SJCRH30 (cell line): Measurements from ENCODE around the gene CCND1. TPM values are rescaled to one million over a fixed set of nuclear protein-coding genes. Genes with fewer than 3 reads are reported as not detected.

Experiments
- DNase-seq, 2 experiments: peaks; one replicate each; pipeline ENCODE4 v3.0.0-alpha.2; 2015 to 2020
- H3K27ac ChIP-seq: fragments of 250-450 bp; sonication (Bioruptor Pico); 2 replicates; pipeline ENCODE4 v1.5.1; 2020; ENCODE audit warnings: mild to moderate bottlenecking, moderate library complexity
- H3K27me3 ChIP-seq: fragments of 250-450 bp; sonication (Bioruptor Pico); 2 replicates; pipeline ENCODE4 v1.5.1; 2020; ENCODE audit warnings: mild to moderate bottlenecking, moderate library complexity
- H3K36me3 ChIP-seq: fragments of 250-450 bp; sonication (Bioruptor Pico); 2 replicates; pipeline ENCODE4 v1.5.1; 2020; ENCODE audit warnings: mild to moderate bottlenecking, moderate library complexity
- H3K4me1 ChIP-seq: fragments of 250-450 bp; sonication (Bioruptor Pico); 2 replicates; pipeline ENCODE4 v1.5.1; 2020; ENCODE audit warnings: mild to moderate bottlenecking, moderate library complexity
- H3K4me3 ChIP-seq: fragments of 250-450 bp; sonication (Bioruptor Pico); 2 replicates; pipeline ENCODE4 v1.5.1; 2020; ENCODE audit warnings: mild to moderate bottlenecking, moderate library complexity
- H3K9me3 ChIP-seq: fragments of 250-450 bp; sonication (Bioruptor Pico); replicated peaks from 2 replicates; pipeline ENCODE4 v1.5.1; 2020; ENCODE audit warnings: mild to moderate bottlenecking, moderate library complexity
- total RNA-seq: library from RNA; depleted of rRNA; stranded (reverse); fragments of >200 nt; shearing (Covaris generic); gene quantifications from 2 replicates; pipeline ENCODE4 v1.2.3, GENCODE V29; 2014

Gene CCND1
- total RNA-seq, 1 experiment from 2014 or later: 81.9 TPM

- H3K27ac ChIP-seq: no peak overlapping the region
- no peak overlapping the region for H3K4me3 ChIP-seq
- no peaks in the 10 kb centered on the region for H3K36me3 ChIP-seq
- H3K4me1 ChIP-seq: no peaks in the 10 kb centered on the region
- 0 out of 2 replicates have a peak, but pooled peaks cover 2% of the 10 kb centered on the region for H3K9me3 ChIP-seq
- no peaks in the 10 kb centered on the region for H3K27me3 ChIP-seq
- no peak for DNase-seq
These were observed 8.1 kb upstream of the CCND1 start for GRCh38 chr11:69632900-69633299.

- H3K27me3 ChIP-seq: no peaks in the 10 kb centered on the region
- H3K27ac ChIP-seq: no peak overlapping the region
- H3K4me3 ChIP-seq: no peak overlapping the region
- DNase-seq: no peak
- no peaks in the 10 kb centered on the region; the same call in 1 of the 2 replicates for H3K4me1 ChIP-seq
- 0 out of 2 replicates have a peak, but pooled peaks cover 2% of the 10 kb centered on the region for H3K9me3 ChIP-seq
- H3K36me3 ChIP-seq: no peaks in the 10 kb centered on the region
These were observed 6.9 kb upstream of the CCND1 start for GRCh38 chr11:69634069-69634468.

GRCh38 chr11:69634590-69634989, 6.4 kb upstream of the CCND1 start:
- H3K36me3 ChIP-seq: no peaks in the 10 kb centered on the region
- 0 out of 2 replicates have a peak, but pooled peaks cover 2% of the 10 kb centered on the region for H3K9me3 ChIP-seq
- no peak overlapping the region for H3K27ac ChIP-seq
- no peaks in the 10 kb centered on the region for H3K27me3 ChIP-seq
- DNase-seq: no peak
- H3K4me3 ChIP-seq: no peak overlapping the region
- no peaks in the 10 kb centered on the region; the same call in 1 of the 2 replicates for H3K4me1 ChIP-seq

- no peaks in the 10 kb centered on the region for H3K36me3 ChIP-seq
- H3K4me1 ChIP-seq: no peaks in the 10 kb centered on the region; the same call in 1 of the 2 replicates
- H3K4me3 ChIP-seq: no peak overlapping the region
- H3K9me3 ChIP-seq: no peaks in the 10 kb centered on the region
- H3K27me3 ChIP-seq: no peaks in the 10 kb centered on the region
- no peak overlapping the region for H3K27ac ChIP-seq
- DNase-seq: no peak
These were observed 5.8 kb upstream of the CCND1 start for GRCh38 chr11:69635195-69635594.

GRCh38 chr11:69635804-69636511, 5.0 kb upstream of the CCND1 start:
- H3K27me3 ChIP-seq: no peaks in the 10 kb centered on the region
- H3K9me3 ChIP-seq: no peaks in the 10 kb centered on the region
- no peak overlapping the region for H3K27ac ChIP-seq
- no peak overlapping the region for H3K4me3 ChIP-seq
- DNase-seq: no peak
- H3K36me3 ChIP-seq: no peaks in the 10 kb centered on the region
- H3K4me1 ChIP-seq: no peaks in the 10 kb centered on the region; the same call in 1 of the 2 replicates

GRCh38 chr11:69636512-69637197, 4.3 kb upstream of the CCND1 start:
- H3K27me3 ChIP-seq: no peaks in the 10 kb centered on the region
- no peak overlapping the region for H3K4me3 ChIP-seq
- DNase-seq: no peak
- H3K27ac ChIP-seq: no peak overlapping the region
- H3K4me1 ChIP-seq: no peaks in the 10 kb centered on the region; the same call in 1 of the 2 replicates
- no peaks in the 10 kb centered on the region for H3K36me3 ChIP-seq
- H3K9me3 ChIP-seq: no peaks in the 10 kb centered on the region

- Histone ChIP-seq H3K27me3 (no peaks in the 10 kb centered on the region), H3K27ac (no peak overlapping the region), H3K4me1 (no peaks in the 10 kb centered on the region; the same call in 1 of the 2 replicates), H3K36me3 (no peaks in the 10 kb centered on the region), H3K4me3 (no peak overlapping the region), H3K9me3 (no peaks in the 10 kb centered on the region)
- DNase-seq: no peak
These were observed 3.6 kb upstream of the CCND1 start for GRCh38 chr11:69637198-69637940.

- peak overlapping the region; percentile 85 for H3K27ac ChIP-seq
- H3K9me3 ChIP-seq: no peaks in the 10 kb centered on the region
- no peaks in the 10 kb centered on the region for H3K36me3 ChIP-seq
- H3K4me3 ChIP-seq: peak overlapping the region; percentile 91
- no peaks in the 10 kb centered on the region; the same call in 1 of the 2 replicates for H3K4me1 ChIP-seq
- H3K27me3 ChIP-seq: no peaks in the 10 kb centered on the region
- DNase-seq: no peak
These were observed 2.8 kb upstream of the CCND1 start for GRCh38 chr11:69637941-69638871.

GRCh38 chr11:69638941-69639681, 1.8 kb upstream of the CCND1 start:
- H3K36me3 ChIP-seq: no peaks in the 10 kb centered on the region
- peak overlapping the region; percentile 85 for H3K27ac ChIP-seq
- no peaks in the 10 kb centered on the region for H3K9me3 ChIP-seq
- DNase-seq: peak; percentile 95
- peaks cover 4% of the 10 kb centered on the region; the same call in 1 of the 2 replicates for H3K4me1 ChIP-seq
- peak overlapping the region; percentile 91 for H3K4me3 ChIP-seq
- no peaks in the 10 kb centered on the region for H3K27me3 ChIP-seq

- Histone ChIP-seq H3K4me3 (peak overlapping the region; percentile 91), H3K27me3 (no peaks in the 10 kb centered on the region), H3K27ac (peak overlapping the region; percentile 85), H3K4me1 (peaks cover 4% of the 10 kb centered on the region; the same call in 1 of the 2 replicates), H3K9me3 (no peaks in the 10 kb centered on the region), H3K36me3 (no peaks in the 10 kb centered on the region; the same call in 1 of the 2 replicates)
- DNase-seq: no peak
These were observed 1.1 kb upstream of the CCND1 start for GRCh38 chr11:69639831-69640230.

- H3K27me3 ChIP-seq: no peaks in the 10 kb centered on the region
- H3K4me1 ChIP-seq: peaks cover 4% of the 10 kb centered on the region; the same call in 1 of the 2 replicates
- DNase-seq: no peak
- peak overlapping the region; percentile 85 for H3K27ac ChIP-seq
- H3K4me3 ChIP-seq: peak overlapping the region; percentile 91
- H3K36me3 ChIP-seq: peaks cover 4% of the 10 kb centered on the region; the same call in 1 of the 2 replicates
- no peaks in the 10 kb centered on the region for H3K9me3 ChIP-seq
These were observed 529 bp upstream of the CCND1 start for GRCh38 chr11:69640260-69640994.

- Histone ChIP-seq H3K9me3 (no peaks in the 10 kb centered on the region), H3K36me3 (peaks cover 11% of the 10 kb centered on the region; the same call in 1 of the 2 replicates), H3K27ac (peak overlapping the region; percentile 85), H3K27me3 (no peaks in the 10 kb centered on the region), H3K4me3 (peak overlapping the region; percentile 91), H3K4me1 (peaks cover 4% of the 10 kb centered on the region; the same call in 1 of the 2 replicates)
- DNase-seq: peak in 1 of 2 experiments; percentile 34
These were observed 959 bp downstream of the CCND1 start for GRCh38 chr11:69641681-69642548.
